Measurements from ENCODE around the gene PYHIN1.

- TF ChIP-seq, protein P1, sequence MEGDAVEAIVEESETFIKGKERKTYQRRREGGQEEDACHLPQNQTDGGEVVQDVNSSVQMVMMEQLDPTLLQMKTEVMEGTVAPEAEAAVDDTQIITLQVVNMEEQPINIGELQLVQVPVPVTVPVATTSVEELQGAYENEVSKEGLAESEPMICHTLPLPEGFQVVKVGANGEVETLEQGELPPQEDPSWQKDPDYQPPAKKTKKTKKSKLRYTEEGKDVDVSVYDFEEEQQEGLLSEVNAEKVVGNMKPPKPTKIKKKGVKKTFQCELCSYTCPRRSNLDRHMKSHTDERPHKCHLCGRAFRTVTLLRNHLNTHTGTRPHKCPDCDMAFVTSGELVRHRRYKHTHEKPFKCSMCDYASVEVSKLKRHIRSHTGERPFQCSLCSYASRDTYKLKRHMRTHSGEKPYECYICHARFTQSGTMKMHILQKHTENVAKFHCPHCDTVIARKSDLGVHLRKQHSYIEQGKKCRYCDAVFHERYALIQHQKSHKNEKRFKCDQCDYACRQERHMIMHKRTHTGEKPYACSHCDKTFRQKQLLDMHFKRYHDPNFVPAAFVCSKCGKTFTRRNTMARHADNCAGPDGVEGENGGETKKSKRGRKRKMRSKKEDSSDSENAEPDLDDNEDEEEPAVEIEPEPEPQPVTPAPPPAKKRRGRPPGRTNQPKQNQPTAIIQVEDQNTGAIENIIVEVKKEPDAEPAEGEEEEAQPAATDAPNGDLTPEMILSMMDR (IDR thresholded peaks at IDR 0.05; ENCODE audit: borderline replicate concordance, extremely low read depth, low read length, poor library complexity, severe bottlenecking): no peak
- TF ChIP-seq EZH2 (IDR thresholded peaks at IDR 0.05; ENCODE audit: borderline replicate concordance, low read depth, low read length, severe bottlenecking): no peak
Measured at GRCh38 chr1:158961178-158961577, 29.8 kb downstream of the PYHIN1 start.
